HCT116 (cell line): ENCODE data around the gene RGS12.

Source experiments
- CTCF ChIP-seq, 3 experiments: fragments of 200-600 bp in 1 of 3; sonication (generic) in 1 of 3; IDR thresholded peaks in 2 of 3; conservative IDR thresholded peaks in 1 of 3; 2 replicates each; pipeline ENCODE4 v1.5.1; 2012 to 2017; ENCODE audit warnings: low read depth in 2 of 3, low read length in 2 of 3, antibody characterized with exemption in 1 of 3, borderline replicate concordance in 1 of 3, control low read depth in 1 of 3, mild to moderate bottlenecking in 1 of 3, mixed read lengths in 1 of 3, mixed run types in 1 of 3, moderate library complexity in 1 of 3; ENCODE audit not compliant: insufficient read depth in 1 of 3
- MAX ChIP-seq: IDR thresholded peaks from 2 replicates; pipeline ENCODE4 v1.6.1; 2012
- POLR2A ChIP-seq: IDR thresholded peaks from 2 replicates; pipeline ENCODE4 v1.7.0; 2011; ENCODE audit warnings: borderline replicate concordance; ENCODE audit not compliant: insufficient read depth, insufficient read length; ENCODE audit errors: extremely low read depth
- ZNF274 ChIP-seq: fragments of 200-500 bp; sonication (Bioruptor generic); IDR thresholded peaks from 2 replicates; pipeline ENCODE4 v1.6.1; 2014; ENCODE audit warnings: mild to moderate bottlenecking, low read depth, low read length, inconsistent platforms

GRCh38 chr4:3323071-3323481, 30.3 kb downstream of the RGS12 start:
- TF ChIP-seq CTCF (IDR thresholded peaks at IDR 0.05 in 2 of 3, conservative IDR thresholded peaks at IDR 0.05 in 1 of 3; ENCODE audit: borderline replicate concordance in 1 of 3, insufficient read depth in 1 of 3, low read depth in 2 of 3, low read length in 2 of 3) = no peak
- TF ChIP-seq ZNF274 = no peak
- no peak for TF ChIP-seq MAX
- TF ChIP-seq POLR2A = no peak
